ENCODE results near the gene TEX11.

DNA sequence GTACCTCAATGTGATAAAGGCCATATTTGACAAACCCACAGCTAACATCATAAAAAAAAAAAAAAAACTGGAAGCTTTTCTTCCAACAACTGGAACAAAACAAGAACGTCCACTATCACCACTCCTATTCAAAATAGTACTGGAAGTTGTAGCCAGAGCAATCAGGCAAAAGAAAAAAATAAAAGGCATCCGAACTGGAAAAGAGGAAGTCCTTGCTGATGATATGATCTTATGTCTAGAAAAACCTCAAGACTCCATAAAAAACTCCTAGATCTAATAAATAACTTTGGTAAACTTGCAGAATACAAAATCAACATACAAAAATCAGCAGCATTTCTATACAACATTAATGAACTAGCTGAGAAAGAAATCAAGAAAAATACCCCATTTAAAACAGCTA is 134.3 kb downstream of the TEX11 start:
- TF ChIP-seq, protein P1, sequence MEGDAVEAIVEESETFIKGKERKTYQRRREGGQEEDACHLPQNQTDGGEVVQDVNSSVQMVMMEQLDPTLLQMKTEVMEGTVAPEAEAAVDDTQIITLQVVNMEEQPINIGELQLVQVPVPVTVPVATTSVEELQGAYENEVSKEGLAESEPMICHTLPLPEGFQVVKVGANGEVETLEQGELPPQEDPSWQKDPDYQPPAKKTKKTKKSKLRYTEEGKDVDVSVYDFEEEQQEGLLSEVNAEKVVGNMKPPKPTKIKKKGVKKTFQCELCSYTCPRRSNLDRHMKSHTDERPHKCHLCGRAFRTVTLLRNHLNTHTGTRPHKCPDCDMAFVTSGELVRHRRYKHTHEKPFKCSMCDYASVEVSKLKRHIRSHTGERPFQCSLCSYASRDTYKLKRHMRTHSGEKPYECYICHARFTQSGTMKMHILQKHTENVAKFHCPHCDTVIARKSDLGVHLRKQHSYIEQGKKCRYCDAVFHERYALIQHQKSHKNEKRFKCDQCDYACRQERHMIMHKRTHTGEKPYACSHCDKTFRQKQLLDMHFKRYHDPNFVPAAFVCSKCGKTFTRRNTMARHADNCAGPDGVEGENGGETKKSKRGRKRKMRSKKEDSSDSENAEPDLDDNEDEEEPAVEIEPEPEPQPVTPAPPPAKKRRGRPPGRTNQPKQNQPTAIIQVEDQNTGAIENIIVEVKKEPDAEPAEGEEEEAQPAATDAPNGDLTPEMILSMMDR (IDR thresholded peaks at IDR 0.05), result no peak
- TF ChIP-seq POLR2A (IDR thresholded peaks at IDR 0.05), result no peak
